Vagina (tissue), 2 donors: ENCODE measurements around the gene CTSD.

Source experiments
- CTCF ChIP-seq, 3 experiments: fragments of 450-650 bp in 2 of 3; fragments of 200-600 bp in 1 of 3; sonication (generic) in 1 of 3; IDR thresholded peaks; one replicate each; pipeline ENCODE4 v1.5.1; 2017 to 2019; ENCODE audit warnings: antibody characterized with exemption in 3 of 3, mild to moderate bottlenecking in 2 of 3, moderate library complexity in 2 of 3
- POLR2A ChIP-seq, 2 donors: fragments of 450-650 bp; IDR thresholded peaks; one replicate each; pipeline ENCODE4 v1.6.1; 2017; ENCODE audit warnings: antibody characterized with exemption in 2 of 2, mild to moderate bottlenecking in 2 of 2, moderate library complexity in 2 of 2

GRCh38 chr11:1752907-1753228 is 10.9 kb downstream of the CTSD start:
- TF ChIP-seq CTCF (IDR thresholded peaks at IDR 0.05), result no peak
- no peak for TF ChIP-seq POLR2A (IDR thresholded peaks at IDR 0.05)
